HEK293 (cell line): ENCODE data around the gene HBA1.

Experiments used
- CTCF ChIA-PET: fragments of 350-600 bp; formaldehyde crosslinking; extraction: SDS; loops from one replicate; lab custom pipeline; 2021; ENCODE audit warnings: antibody characterized with exemption; lab: Yijun Ruan, JAX
- POLR2A ChIA-PET: fragments of 300-600 bp; formaldehyde crosslinking; extraction: SDS; loops from one replicate; lab custom pipeline; 2020; ENCODE audit warnings: antibody characterized with exemption, inconsistent platforms; lab: Yijun Ruan, JAX
- H3K27ac ChIP-seq: fragments of 200-500 bp; sonication (Bioruptor generic); 2 replicates; pipeline ENCODE4 v1.5.1; 2014; ENCODE audit warnings: low read depth, low read length, control low read depth, inconsistent platforms; ENCODE audit errors: extremely low read depth
- H3K36me3 ChIP-seq, 2 experiments: fragments of 200-500 bp in 1 of 2; sonication (Bioruptor generic) in 1 of 2; 1 replicate in 1 of 2; 2 replicates in 1 of 2; pipeline ENCODE4 v1.5.1; 2014 to 2017; ENCODE audit warnings: inconsistent platforms in 2 of 2, low read length in 2 of 2; ENCODE audit not compliant: control insufficient read depth in 2 of 2, insufficient read depth in 1 of 2
- H3K4me1 ChIP-seq: fragments of 200-500 bp; sonication (Bioruptor generic); 2 replicates; pipeline ENCODE4 v1.5.1; 2014; ENCODE audit warnings: mild to moderate bottlenecking, low read length, inconsistent platforms; ENCODE audit not compliant: control insufficient read depth, insufficient read depth
- H3K4me3 ChIP-seq: 2 replicates; pipeline ENCODE4 v1.5.1; 2011; ENCODE audit warnings: low read depth, mild to moderate bottlenecking, control low read depth, low read length, moderate library complexity
- H3K9me3 ChIP-seq: fragments of 200-500 bp; sonication (Bioruptor generic); 2 replicates; pipeline ENCODE4 v1.5.1; 2014; ENCODE audit warnings: low read depth, low read length, inconsistent platforms; ENCODE audit not compliant: control insufficient read depth, insufficient read depth
- GLIS2 ChIP-seq: fragments of 450-650 bp; formaldehyde crosslinking; IDR thresholded peaks from 2 replicates; pipeline ENCODE4 v1.5.1; 2016; ENCODE audit warnings: missing biosample characterization, missing genetic modification characterization
- HIC1 ChIP-seq: fragments of 450-650 bp; formaldehyde crosslinking; IDR thresholded peaks from 2 replicates; pipeline ENCODE4 v1.5.1; 2016; ENCODE audit warnings: missing biosample characterization, missing genetic modification characterization
- SALL2 ChIP-seq: fragments of 450-650 bp; formaldehyde crosslinking; IDR thresholded peaks from 2 replicates; pipeline ENCODE4 v1.5.0; 2017; ENCODE audit warnings: missing biosample characterization, mild to moderate bottlenecking, missing genetic modification characterization, borderline replicate concordance
- TRIM28 ChIP-seq: IDR thresholded peaks from 2 replicates; pipeline ENCODE4 v1.6.1; 2011; ENCODE audit warnings: low read length, control low read depth, borderline replicate concordance
- ZBTB17 ChIP-seq: fragments of 450-650 bp; formaldehyde crosslinking; IDR thresholded peaks from 2 replicates; pipeline ENCODE4 v1.5.1; 2016; ENCODE audit warnings: missing biosample characterization, missing genetic modification characterization
- ZBTB48 ChIP-seq: fragments of 450-650 bp; formaldehyde crosslinking; IDR thresholded peaks from 2 replicates; pipeline ENCODE4 v1.5.1; 2016; ENCODE audit warnings: missing biosample characterization, missing genetic modification characterization
- ZNF341 ChIP-seq: fragments of 450-650 bp; formaldehyde crosslinking; IDR thresholded peaks from 2 replicates; pipeline ENCODE4; 2016; ENCODE audit warnings: low read depth, missing biosample characterization, missing genetic modification characterization
- ZNF529 ChIP-seq: fragments of 450-650 bp; formaldehyde crosslinking; IDR thresholded peaks from 2 replicates; pipeline ENCODE4 v1.5.1; 2017; ENCODE audit warnings: missing genetic modification characterization, missing biosample characterization; ENCODE audit not compliant: insufficient replicate concordance
- ZNF544 ChIP-seq: fragments of 450-650 bp; formaldehyde crosslinking; IDR thresholded peaks from 2 replicates; pipeline ENCODE4 v1.5.0; 2017; ENCODE audit warnings: missing biosample characterization, missing genetic modification characterization
- ZNF571 ChIP-seq: fragments of 450-650 bp; formaldehyde crosslinking; IDR thresholded peaks from 2 replicates; pipeline ENCODE4 v1.5.0; 2017; ENCODE audit warnings: missing biosample characterization, missing genetic modification characterization
- ZNF660 ChIP-seq: fragments of 450-650 bp; IDR thresholded peaks from 2 replicates; pipeline ENCODE4 v1.5.1; 2018; ENCODE audit warnings: missing biosample characterization, mild to moderate bottlenecking, missing genetic modification characterization
- ZNF677 ChIP-seq: fragments of 450-650 bp; IDR thresholded peaks from 2 replicates; pipeline ENCODE4 v1.5.0; 2018; ENCODE audit warnings: missing biosample characterization, mild to moderate bottlenecking, missing genetic modification characterization, moderate library complexity
- ZNF692 ChIP-seq: fragments of 450-650 bp; formaldehyde crosslinking; IDR thresholded peaks from 2 replicates; pipeline ENCODE4 v1.5.1; 2016; ENCODE audit warnings: missing biosample characterization, missing genetic modification characterization
- ZNF776 ChIP-seq: fragments of 450-650 bp; formaldehyde crosslinking; IDR thresholded peaks from 2 replicates; pipeline ENCODE4 v1.5.0; 2017; ENCODE audit warnings: missing biosample characterization, missing genetic modification characterization, borderline replicate concordance
- ZNF777 ChIP-seq: fragments of 450-650 bp; formaldehyde crosslinking; IDR thresholded peaks from 2 replicates; pipeline ENCODE4 v1.5.1; 2017; ENCODE audit warnings: missing biosample characterization, missing genetic modification characterization, borderline replicate concordance
- ZNF837 ChIP-seq: fragments of 450-650 bp; formaldehyde crosslinking; IDR thresholded peaks from 2 replicates; pipeline ENCODE4 v1.5.1; 2016; ENCODE audit warnings: missing biosample characterization, missing genetic modification characterization
- TF ChIP-seq, protein P1 (sequence below): fragments of 450-650 bp; formaldehyde crosslinking; IDR thresholded peaks from 2 replicates; pipeline ENCODE4 v1.5.1; 2016; ENCODE audit warnings: missing biosample characterization, missing genetic modification characterization
- TF ChIP-seq, protein P2 (sequence below): fragments of 450-650 bp; formaldehyde crosslinking; IDR thresholded peaks from 2 replicates; pipeline ENCODE4 v1.5.1; 2016; ENCODE audit warnings: missing biosample characterization, missing genetic modification characterization
- TF ChIP-seq, protein P3 (sequence below): fragments of 450-650 bp; formaldehyde crosslinking; IDR thresholded peaks from 2 replicates; pipeline ENCODE4 v1.5.1; 2016; ENCODE audit warnings: missing biosample characterization, missing genetic modification characterization, low read depth

HBA1 gene

GRCh38 chr16:164827-165538, 11.5 kb upstream of the HBA1 start:
- H3K4me1 ChIP-seq, result no peaks in the 10 kb centered on the region
- no peak overlapping the region for H3K27ac ChIP-seq
- H3K9me3 ChIP-seq, result no peaks in the 10 kb centered on the region
- H3K36me3 ChIP-seq, result no peaks in the 10 kb centered on the region
- H3K4me3 ChIP-seq, result no peak overlapping the region
- CTCF ChIA-PET, result no interaction called here
- POLR2A ChIA-PET, result no interaction called here
- TF ChIP-seq GLIS2 (tag by site-specific recombination), result 0 out of 2 replicates have a peak, but pooled peaks have one; percentile 39
- TF ChIP-seq ZNF529 (tag by site-specific recombination), result no peak
- 0 out of 2 replicates have a peak, but pooled peaks have one; percentile 25 for TF ChIP-seq ZBTB17 (tag by site-specific recombination)

- H3K27ac ChIP-seq, result no peak within 1 kb of the TSS
- no peak within 1 kb of the TSS for H3K4me3 ChIP-seq
- no peaks in the 10 kb centered on the region for H3K36me3 ChIP-seq
- H3K9me3 ChIP-seq, result no peaks in the 10 kb centered on the region
- H3K4me1 ChIP-seq, result no peaks in the 10 kb centered on the region
- ChIA-PET POLR2A (no interaction called here), CTCF (no interaction called here)
- TF ChIP-seq TRIM28 (no peak), ZNF341 (no peak), ZNF571 (no peak), ZNF692 (tag by site-specific recombination) (no peak), SALL2 (tag by site-specific recombination) (no peak)
These were observed 10.7 kb upstream of the HBA1 start, which contains the start of gene HBM for GRCh38 chr16:165539-166374. HBM (plus strand) TSS chr16:165978; CDS start chr16:165998, 20 bp downstream.

DNA sequence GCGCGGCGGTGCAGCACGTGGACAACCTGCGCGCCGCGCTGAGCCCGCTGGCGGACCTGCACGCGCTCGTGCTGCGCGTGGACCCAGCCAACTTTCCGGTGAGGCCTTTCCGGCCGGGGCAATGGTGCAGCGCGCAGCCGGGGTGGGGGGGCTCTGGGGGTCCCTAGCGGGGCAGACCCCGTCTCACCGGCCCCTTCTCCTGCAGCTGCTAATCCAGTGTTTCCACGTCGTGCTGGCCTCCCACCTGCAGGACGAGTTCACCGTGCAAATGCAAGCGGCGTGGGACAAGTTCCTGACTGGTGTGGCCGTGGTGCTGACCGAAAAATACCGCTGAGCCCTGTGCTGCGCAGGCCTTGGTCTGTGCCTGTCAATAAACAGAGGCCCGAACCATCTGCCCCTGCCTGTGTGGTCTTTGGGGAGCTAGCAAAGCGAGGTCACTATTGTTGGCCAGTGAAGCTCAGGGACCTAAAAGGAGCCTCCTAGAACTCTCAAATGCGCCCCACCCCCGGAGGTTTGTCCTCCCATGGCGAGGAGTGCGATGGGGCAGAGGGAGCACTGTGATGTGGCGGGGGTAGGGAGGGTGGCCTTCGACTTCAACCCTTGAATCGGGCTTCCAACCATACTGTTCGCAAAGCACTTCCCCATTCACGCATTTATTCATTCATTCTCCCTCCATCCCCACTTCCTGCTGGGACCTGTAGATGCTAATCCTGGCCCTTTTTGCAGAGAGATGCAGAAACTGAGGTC, 9.9 kb upstream of the HBA1 start:
- no peak overlapping the region for H3K4me3 ChIP-seq
- no peaks in the 10 kb centered on the region for H3K36me3 ChIP-seq
- CTCF ChIA-PET, result no interaction called here
- H3K27ac ChIP-seq, result no peak overlapping the region
- no peaks in the 10 kb centered on the region for H3K9me3 ChIP-seq
- H3K4me1 ChIP-seq, result no peaks in the 10 kb centered on the region
- POLR2A ChIA-PET, result no interaction called here
- TF ChIP-seq, protein P1, sequence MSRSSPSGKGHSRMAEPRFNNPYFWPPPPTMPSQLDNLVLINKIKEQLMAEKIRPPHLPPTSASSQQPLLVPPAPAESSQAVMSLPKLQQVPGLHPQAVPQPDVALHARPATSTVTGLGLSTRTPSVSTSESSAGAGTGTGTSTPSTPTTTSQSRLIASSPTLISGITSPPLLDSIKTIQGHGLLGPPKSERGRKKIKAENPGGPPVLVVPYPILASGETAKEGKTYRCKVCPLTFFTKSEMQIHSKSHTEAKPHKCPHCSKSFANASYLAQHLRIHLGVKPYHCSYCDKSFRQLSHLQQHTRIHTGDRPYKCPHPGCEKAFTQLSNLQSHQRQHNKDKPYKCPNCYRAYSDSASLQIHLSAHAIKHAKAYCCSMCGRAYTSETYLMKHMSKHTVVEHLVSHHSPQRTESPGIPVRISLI, result no peak
- TF ChIP-seq, protein P2, sequence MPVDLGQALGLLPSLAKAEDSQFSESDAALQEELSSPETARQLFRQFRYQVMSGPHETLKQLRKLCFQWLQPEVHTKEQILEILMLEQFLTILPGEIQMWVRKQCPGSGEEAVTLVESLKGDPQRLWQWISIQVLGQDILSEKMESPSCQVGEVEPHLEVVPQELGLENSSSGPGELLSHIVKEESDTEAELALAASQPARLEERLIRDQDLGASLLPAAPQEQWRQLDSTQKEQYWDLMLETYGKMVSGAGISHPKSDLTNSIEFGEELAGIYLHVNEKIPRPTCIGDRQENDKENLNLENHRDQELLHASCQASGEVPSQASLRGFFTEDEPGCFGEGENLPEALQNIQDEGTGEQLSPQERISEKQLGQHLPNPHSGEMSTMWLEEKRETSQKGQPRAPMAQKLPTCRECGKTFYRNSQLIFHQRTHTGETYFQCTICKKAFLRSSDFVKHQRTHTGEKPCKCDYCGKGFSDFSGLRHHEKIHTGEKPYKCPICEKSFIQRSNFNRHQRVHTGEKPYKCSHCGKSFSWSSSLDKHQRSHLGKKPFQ, result no peak
- no peak for TF ChIP-seq TRIM28
- TF ChIP-seq ZNF776 (tag by site-specific recombination), result no peak
- TF ChIP-seq HIC1 (tag by site-specific recombination), result no peak
- no peak for TF ChIP-seq ZNF837 (tag by site-specific recombination)
- TF ChIP-seq ZNF544 (tag by site-specific recombination), result no peak
- TF ChIP-seq ZNF777 (tag by site-specific recombination), result no peak
- TF ChIP-seq, protein P3, sequence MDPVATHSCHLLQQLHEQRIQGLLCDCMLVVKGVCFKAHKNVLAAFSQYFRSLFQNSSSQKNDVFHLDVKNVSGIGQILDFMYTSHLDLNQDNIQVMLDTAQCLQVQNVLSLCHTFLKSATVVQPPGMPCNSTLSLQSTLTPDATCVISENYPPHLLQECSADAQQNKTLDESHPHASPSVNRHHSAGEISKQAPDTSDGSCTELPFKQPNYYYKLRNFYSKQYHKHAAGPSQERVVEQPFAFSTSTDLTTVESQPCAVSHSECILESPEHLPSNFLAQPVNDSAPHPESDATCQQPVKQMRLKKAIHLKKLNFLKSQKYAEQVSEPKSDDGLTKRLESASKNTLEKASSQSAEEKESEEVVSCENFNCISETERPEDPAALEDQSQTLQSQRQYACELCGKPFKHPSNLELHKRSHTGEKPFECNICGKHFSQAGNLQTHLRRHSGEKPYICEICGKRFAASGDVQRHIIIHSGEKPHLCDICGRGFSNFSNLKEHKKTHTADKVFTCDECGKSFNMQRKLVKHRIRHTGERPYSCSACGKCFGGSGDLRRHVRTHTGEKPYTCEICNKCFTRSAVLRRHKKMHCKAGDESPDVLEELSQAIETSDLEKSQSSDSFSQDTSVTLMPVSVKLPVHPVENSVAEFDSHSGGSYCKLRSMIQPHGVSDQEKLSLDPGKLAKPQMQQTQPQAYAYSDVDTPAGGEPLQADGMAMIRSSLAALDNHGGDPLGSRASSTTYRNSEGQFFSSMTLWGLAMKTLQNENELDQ (tag by site-specific recombination), result no peak
- TF ChIP-seq ZNF677, result no peak
- TF ChIP-seq ZBTB48 (tag by site-specific recombination), result no peak
- TF ChIP-seq ZNF660 (tag by site-specific recombination), result no peak
